Measurements from ENCODE around the gene CCDC3. TPM values are rescaled to one million over a fixed set of nuclear protein-coding genes. Genes with fewer than 3 reads are reported as not detected.

CCDC3 gene
- polyA plus RNA-seq, 2 donors, result 3.2 to 24.3 TPM

DNA sequence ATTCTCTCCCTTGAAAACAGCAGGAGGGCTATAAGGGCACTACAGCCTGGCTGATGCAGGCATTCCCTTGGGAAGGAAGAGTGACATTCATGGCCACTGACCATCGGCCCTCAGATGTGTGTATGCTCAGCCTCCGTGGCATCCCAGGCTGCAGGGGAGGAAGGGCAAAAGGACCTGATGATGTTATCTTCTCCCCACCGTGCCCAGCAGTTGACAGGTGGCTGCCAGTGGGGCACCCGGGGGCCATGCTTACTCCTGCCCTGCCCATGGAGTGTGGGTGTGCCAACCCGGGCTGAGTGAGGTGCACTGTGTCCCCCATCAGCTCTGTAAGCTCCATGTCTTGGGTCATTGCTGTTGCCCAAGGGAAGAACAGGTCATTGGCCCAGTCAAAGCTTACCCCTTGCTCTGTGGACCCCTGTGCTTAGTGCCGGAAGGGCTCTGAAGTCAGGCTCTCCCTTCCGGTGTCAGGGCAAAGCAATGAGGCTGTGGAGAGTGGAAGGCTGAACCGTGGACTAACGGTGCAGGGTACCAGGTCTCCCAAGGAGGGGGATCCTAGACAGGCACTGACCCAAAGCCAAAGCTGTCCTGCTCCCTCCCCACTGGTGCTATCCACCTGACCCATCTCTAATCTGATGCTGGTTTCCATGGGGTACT, 92.2 kb downstream of the CCDC3 start:
- Histone ChIP-seq H3K27me3 (ENCODE audit: control insufficient read depth in 1 of 2, insufficient read depth in 2 of 2, low read length in 2 of 2) (no peaks in the 10 kb centered on the region), H3K4me1 (ENCODE audit: control insufficient read depth in 2 of 2, insufficient read depth in 2 of 2, low read length in 1 of 2) (peaks cover 3 to 4% of the 10 kb centered on the region in 2 donors), H3K9me3 (ENCODE audit: control insufficient read depth in 2 of 2, insufficient read depth in 1 of 2, low read depth in 1 of 2, low read length in 1 of 2) (no peaks in the 10 kb centered on the region), H3K4me3 (ENCODE audit: low read depth in 1 of 2, low read length in 2 of 2) (no peak overlapping the region), H3K27ac (ENCODE audit: low read depth in 2 of 2, low read length in 1 of 2) (peak overlapping the region in 1 of 2 donors; percentile 6), H3K36me3 (ENCODE audit: control insufficient read depth in 2 of 2, insufficient read depth in 2 of 2, low read length in 1 of 2) (no peaks in the 10 kb centered on the region)
- 84 to 88% methylated on average over 9 of the region's 9 CpGs for WGBS, 2 donors

DNA sequence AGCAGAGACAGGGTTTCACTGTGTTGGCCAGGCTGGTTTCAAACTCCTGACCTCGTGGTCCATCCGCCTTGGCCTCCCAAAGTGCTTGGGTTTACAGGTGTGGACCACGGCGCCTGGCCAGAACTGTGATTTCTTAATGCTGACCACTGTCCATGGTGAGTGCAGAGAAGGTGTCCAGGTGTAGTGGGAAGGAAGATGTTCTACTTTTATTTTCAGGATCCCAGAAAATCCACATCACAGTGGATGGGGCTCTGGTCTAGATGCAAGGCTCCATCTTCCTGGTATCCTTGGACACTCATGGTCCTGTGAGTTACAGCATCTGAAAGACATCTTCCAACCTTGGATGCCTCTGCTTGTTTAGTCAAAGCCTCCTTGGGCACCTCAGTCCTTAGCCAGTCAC, 92.7 kb downstream of the CCDC3 start:
- Histone ChIP-seq H3K4me1 (ENCODE audit: control insufficient read depth in 2 of 2, insufficient read depth in 2 of 2, low read length in 1 of 2) (peaks cover 3 to 4% of the 10 kb centered on the region in 2 donors), H3K27me3 (ENCODE audit: control insufficient read depth in 1 of 2, insufficient read depth in 2 of 2, low read length in 2 of 2) (no peaks in the 10 kb centered on the region), H3K9me3 (ENCODE audit: control insufficient read depth in 2 of 2, insufficient read depth in 1 of 2, low read depth in 1 of 2, low read length in 1 of 2) (no peaks in the 10 kb centered on the region), H3K27ac (ENCODE audit: low read depth in 2 of 2, low read length in 1 of 2) (no peak overlapping the region), H3K36me3 (ENCODE audit: control insufficient read depth in 2 of 2, insufficient read depth in 2 of 2, low read length in 1 of 2) (no peaks in the 10 kb centered on the region), H3K4me3 (ENCODE audit: low read depth in 1 of 2, low read length in 2 of 2) (no peak overlapping the region)
- 87 to 92% methylated on average over 4 of the region's 4 CpGs for WGBS, 2 donors

DNA sequence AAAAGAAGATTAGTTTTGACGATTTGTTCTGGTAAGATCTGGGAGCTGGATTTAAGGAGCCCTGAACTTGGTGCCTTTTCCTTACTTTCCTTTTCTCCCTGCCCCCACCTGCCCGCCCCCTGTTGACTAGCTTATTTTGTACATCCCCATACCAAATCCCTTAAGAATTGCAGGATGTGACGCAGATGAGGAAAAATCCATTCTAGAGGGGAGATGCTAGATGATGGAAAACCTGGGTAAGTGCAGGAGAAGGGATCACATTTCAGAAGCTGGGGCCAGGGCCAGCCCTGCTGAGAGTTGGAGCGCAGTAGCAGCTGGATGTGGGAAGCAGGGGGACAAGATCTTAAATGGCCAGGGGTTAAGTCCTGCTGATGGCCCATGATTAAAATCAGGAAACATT, 93.9 kb downstream of the CCDC3 start:
- Histone ChIP-seq H3K9me3 (ENCODE audit: control insufficient read depth in 2 of 2, insufficient read depth in 1 of 2, low read depth in 1 of 2, low read length in 1 of 2) (no peaks in the 10 kb centered on the region), H3K4me3 (ENCODE audit: low read depth in 1 of 2, low read length in 2 of 2) (no peak overlapping the region), H3K27me3 (ENCODE audit: control insufficient read depth in 1 of 2, insufficient read depth in 2 of 2, low read length in 2 of 2) (no peaks in the 10 kb centered on the region), H3K27ac (ENCODE audit: low read depth in 2 of 2, low read length in 1 of 2) (peak overlapping the region in 1 of 2 donors; percentile 6), H3K4me1 (ENCODE audit: control insufficient read depth in 2 of 2, insufficient read depth in 2 of 2, low read length in 1 of 2) (peaks cover 3 to 4% of the 10 kb centered on the region in 2 donors), H3K36me3 (ENCODE audit: control insufficient read depth in 2 of 2, insufficient read depth in 2 of 2, low read length in 1 of 2) (no peaks in the 10 kb centered on the region)
- 73 to 76% methylated on average over 4 of the region's 4 CpGs for WGBS, 2 donors

DNA sequence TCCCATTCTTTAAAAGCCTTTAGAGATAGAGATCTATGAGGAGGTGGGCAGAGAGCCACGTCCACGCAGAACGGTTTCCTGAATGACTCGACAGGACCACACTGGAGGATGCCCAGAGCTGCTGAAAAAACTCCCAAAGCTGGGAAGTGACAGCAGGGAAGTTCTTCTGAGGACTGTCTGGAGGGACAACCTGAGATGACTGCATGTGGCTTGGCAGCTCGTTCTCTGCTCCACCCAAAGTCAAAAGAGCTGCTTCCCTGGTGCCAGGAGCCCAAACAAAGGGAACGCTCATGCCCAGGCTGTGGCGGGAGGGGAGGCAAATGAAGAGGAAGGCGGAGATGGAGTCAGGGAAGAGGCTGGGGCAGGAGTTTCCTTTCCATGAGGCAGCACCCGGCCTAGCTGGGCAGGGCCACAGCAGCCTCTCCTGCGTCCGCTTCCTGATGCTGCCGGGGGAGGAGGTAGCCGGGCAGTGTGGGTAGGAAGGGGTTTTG, 95.4 kb downstream of the CCDC3 start:
- Histone ChIP-seq H3K27ac (ENCODE audit: low read depth in 2 of 2, low read length in 1 of 2) (peak overlapping the region in 1 of 2 donors; percentile 62), H3K27me3 (ENCODE audit: control insufficient read depth in 1 of 2, insufficient read depth in 2 of 2, low read length in 2 of 2) (no peaks in the 10 kb centered on the region), H3K4me1 (ENCODE audit: control insufficient read depth in 2 of 2, insufficient read depth in 2 of 2, low read length in 1 of 2) (peaks cover 4 to 6% of the 10 kb centered on the region in 2 donors), H3K36me3 (ENCODE audit: control insufficient read depth in 2 of 2, insufficient read depth in 2 of 2, low read length in 1 of 2) (no peaks in the 10 kb centered on the region), H3K9me3 (ENCODE audit: control insufficient read depth in 2 of 2, insufficient read depth in 1 of 2, low read depth in 1 of 2, low read length in 1 of 2) (no peaks in the 10 kb centered on the region), H3K4me3 (ENCODE audit: low read depth in 1 of 2, low read length in 2 of 2) (no peak overlapping the region)
- 46 to 53% methylated on average over 13 of the region's 13 CpGs for WGBS, 2 donors

DNA sequence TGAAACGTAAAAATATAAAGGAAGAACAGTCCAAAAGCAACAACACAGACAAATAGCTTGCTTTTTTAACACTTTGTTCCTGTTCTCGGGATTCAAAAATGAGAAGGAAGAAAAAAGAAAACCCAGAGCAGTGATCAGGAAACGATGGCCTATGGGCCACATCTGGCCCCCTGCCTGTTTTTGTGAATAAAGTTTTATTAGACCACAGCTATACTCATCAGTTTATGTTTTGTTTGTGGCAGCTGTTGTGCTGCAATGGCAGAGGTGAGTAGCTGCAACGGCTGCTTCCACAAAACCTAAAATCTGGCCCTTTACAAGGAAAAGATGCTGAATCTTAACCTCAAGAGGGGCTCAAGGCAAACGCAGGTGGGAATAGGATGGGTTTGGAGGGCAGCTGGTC, 96.4 kb downstream of the CCDC3 start:
- Histone ChIP-seq H3K4me1 (ENCODE audit: control insufficient read depth in 2 of 2, insufficient read depth in 2 of 2, low read length in 1 of 2) (peaks cover 4 to 6% of the 10 kb centered on the region in 2 donors), H3K9me3 (ENCODE audit: control insufficient read depth in 2 of 2, insufficient read depth in 1 of 2, low read depth in 1 of 2, low read length in 1 of 2) (no peaks in the 10 kb centered on the region), H3K27me3 (ENCODE audit: control insufficient read depth in 1 of 2, insufficient read depth in 2 of 2, low read length in 2 of 2) (no peaks in the 10 kb centered on the region), H3K4me3 (ENCODE audit: low read depth in 1 of 2, low read length in 2 of 2) (no peak overlapping the region), H3K36me3 (ENCODE audit: control insufficient read depth in 2 of 2, insufficient read depth in 2 of 2, low read length in 1 of 2) (no peaks in the 10 kb centered on the region), H3K27ac (ENCODE audit: low read depth in 2 of 2, low read length in 1 of 2) (no peak overlapping the region)
- WGBS, 2 donors, result 78 to 79% methylated on average over 5 of the region's 5 CpGs

DNA sequence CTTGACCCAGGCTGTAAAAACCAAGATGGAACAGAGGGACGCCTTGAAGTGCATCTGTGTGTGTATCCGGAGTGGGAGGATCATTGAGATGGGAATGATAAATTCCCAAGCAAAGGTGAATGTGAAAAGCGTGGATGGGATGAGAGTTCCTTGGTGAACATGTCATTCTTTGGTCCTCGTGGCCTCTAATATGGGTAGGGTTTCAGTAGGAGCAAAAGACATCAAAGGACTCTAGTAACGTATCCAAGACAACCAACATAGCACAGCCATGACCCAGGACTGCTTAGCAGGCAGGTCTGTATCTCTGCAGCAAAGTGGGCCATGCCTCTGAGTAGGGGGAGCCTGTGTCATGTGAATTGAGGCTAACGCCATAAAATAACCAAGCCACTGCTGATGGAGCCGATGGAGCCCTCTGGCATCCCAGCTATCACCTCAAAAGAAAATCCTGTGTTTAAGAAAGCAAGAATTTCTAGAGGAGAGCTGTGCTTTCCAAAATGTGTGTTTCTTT, 98.6 kb downstream of the CCDC3 start:
- H3K27me3 ChIP-seq (ENCODE audit: control insufficient read depth in 1 of 2, insufficient read depth in 2 of 2, low read length in 2 of 2), result no peaks in the 10 kb centered on the region
- WGBS, 2 donors, result 70 to 75% methylated on average over 7 of the region's 7 CpGs
- H3K9me3 ChIP-seq (ENCODE audit: control insufficient read depth in 2 of 2, insufficient read depth in 1 of 2, low read depth in 1 of 2, low read length in 1 of 2), result no peaks in the 10 kb centered on the region
- no peak overlapping the region for H3K27ac ChIP-seq (ENCODE audit: low read depth in 2 of 2, low read length in 1 of 2)
- H3K4me3 ChIP-seq (ENCODE audit: low read depth in 1 of 2, low read length in 2 of 2), result no peak overlapping the region
- H3K36me3 ChIP-seq (ENCODE audit: control insufficient read depth in 2 of 2, insufficient read depth in 2 of 2, low read length in 1 of 2), result no peaks in the 10 kb centered on the region
- H3K4me1 ChIP-seq (ENCODE audit: control insufficient read depth in 2 of 2, insufficient read depth in 2 of 2, low read length in 1 of 2), result peaks cover 4 to 6% of the 10 kb centered on the region in 2 donors

DNA sequence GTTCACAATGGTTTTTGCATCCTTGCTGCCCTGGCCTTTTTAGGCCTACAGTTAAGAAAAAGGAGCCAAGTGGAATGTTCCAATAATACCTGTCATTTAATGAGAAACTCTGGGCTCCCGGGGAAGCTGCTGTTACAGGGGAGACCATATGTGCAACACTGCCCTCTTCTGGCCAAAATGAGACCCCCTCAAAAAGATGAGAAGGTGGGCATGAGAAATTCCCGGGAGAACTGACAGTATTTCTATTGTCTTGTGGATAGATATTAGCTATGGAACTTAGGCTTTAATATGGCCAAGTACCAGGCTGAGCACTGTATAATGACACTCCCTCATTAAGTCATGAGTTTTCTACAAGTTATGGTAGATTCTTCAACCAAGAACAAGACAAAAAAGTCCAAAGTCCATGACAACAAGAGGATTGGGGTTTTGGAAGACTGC, 99.4 kb downstream of the CCDC3 start:
- no peak overlapping the region for H3K4me3 ChIP-seq (ENCODE audit: low read depth in 1 of 2, low read length in 2 of 2)
- H3K27ac ChIP-seq (ENCODE audit: low read depth in 2 of 2, low read length in 1 of 2), result no peak overlapping the region
- no peaks in the 10 kb centered on the region for H3K9me3 ChIP-seq (ENCODE audit: control insufficient read depth in 2 of 2, insufficient read depth in 1 of 2, low read depth in 1 of 2, low read length in 1 of 2)
- 7 to 13% methylated on average over 2 of the region's 2 CpGs for WGBS, 2 donors
- no peaks in the 10 kb centered on the region for H3K36me3 ChIP-seq (ENCODE audit: control insufficient read depth in 2 of 2, insufficient read depth in 2 of 2, low read length in 1 of 2)
- peaks cover 4 to 6% of the 10 kb centered on the region in 2 donors for H3K4me1 ChIP-seq (ENCODE audit: control insufficient read depth in 2 of 2, insufficient read depth in 2 of 2, low read length in 1 of 2)
- no peaks in the 10 kb centered on the region for H3K27me3 ChIP-seq (ENCODE audit: control insufficient read depth in 1 of 2, insufficient read depth in 2 of 2, low read length in 2 of 2)

DNA sequence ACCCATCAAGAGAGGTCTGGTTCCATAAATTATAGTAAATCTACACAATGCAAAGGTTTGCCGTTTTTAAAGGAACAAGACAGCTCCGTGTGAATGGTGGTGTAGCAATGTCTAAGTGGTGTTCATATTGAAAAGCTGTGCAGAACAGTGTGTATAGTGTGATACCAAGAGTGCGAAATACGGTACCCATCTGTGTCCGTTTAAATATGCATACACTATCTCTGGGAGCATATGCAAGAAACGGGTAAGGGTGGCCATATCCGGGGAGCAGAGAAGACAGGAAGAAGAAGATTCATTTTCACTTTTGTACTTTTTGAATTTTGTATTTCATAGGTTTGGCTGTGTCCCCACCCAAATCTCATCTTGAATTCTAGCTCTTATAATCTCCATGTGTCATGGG, 102.0 kb downstream of the CCDC3 start:
- Histone ChIP-seq H3K27ac (ENCODE audit: low read depth in 2 of 2, low read length in 1 of 2) (no peak overlapping the region), H3K4me3 (ENCODE audit: low read depth in 1 of 2, low read length in 2 of 2) (no peak overlapping the region), H3K27me3 (ENCODE audit: control insufficient read depth in 1 of 2, insufficient read depth in 2 of 2, low read length in 2 of 2) (no peaks in the 10 kb centered on the region), H3K36me3 (ENCODE audit: control insufficient read depth in 2 of 2, insufficient read depth in 2 of 2, low read length in 1 of 2) (no peaks in the 10 kb centered on the region), H3K4me1 (ENCODE audit: control insufficient read depth in 2 of 2, insufficient read depth in 2 of 2, low read length in 1 of 2) (peaks cover 0 to 2% of the 10 kb centered on the region in 2 donors), H3K9me3 (ENCODE audit: control insufficient read depth in 2 of 2, insufficient read depth in 1 of 2, low read depth in 1 of 2, low read length in 1 of 2) (peaks cover 0 to under 1% of the 10 kb centered on the region in 2 donors)
- 90 to 94% methylated on average over 7 of the region's 7 CpGs for WGBS, 2 donors

DNA sequence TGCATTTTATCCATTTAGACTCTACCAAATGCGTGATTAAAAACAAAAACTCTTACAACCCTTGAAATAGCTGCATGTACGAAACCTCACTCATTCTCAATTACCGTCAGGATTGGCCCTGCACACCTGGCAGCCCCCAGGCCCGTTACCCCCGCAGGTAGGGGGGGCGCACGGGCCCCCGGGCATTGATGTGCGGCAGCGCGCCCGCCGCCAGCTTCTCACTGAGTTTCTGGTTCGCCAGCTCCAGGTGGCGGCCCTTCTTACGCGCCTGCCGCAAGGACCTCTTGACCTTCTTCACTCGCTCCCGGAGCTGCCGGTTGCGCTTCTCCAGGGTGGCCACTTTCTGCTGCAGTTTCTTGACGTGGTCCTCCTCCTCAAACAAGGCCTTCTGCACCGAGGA, 103.2 kb downstream of the CCDC3 start:
- H3K4me1 ChIP-seq (ENCODE audit: control insufficient read depth in 2 of 2, insufficient read depth in 2 of 2, low read length in 1 of 2), result peaks cover 0 to 2% of the 10 kb centered on the region in 2 donors
- H3K27ac ChIP-seq (ENCODE audit: low read depth in 2 of 2, low read length in 1 of 2), result no peak overlapping the region
- H3K9me3 ChIP-seq (ENCODE audit: control insufficient read depth in 2 of 2, insufficient read depth in 1 of 2, low read depth in 1 of 2, low read length in 1 of 2), result peaks cover 2 to 4% of the 10 kb centered on the region in 2 donors
- 93 to 95% methylated on average over 24 of the region's 24 CpGs for WGBS, 2 donors
- H3K4me3 ChIP-seq (ENCODE audit: low read depth in 1 of 2, low read length in 2 of 2), result no peak overlapping the region
- H3K36me3 ChIP-seq (ENCODE audit: control insufficient read depth in 2 of 2, insufficient read depth in 2 of 2, low read length in 1 of 2), result no peaks in the 10 kb centered on the region
- no peaks in the 10 kb centered on the region for H3K27me3 ChIP-seq (ENCODE audit: control insufficient read depth in 1 of 2, insufficient read depth in 2 of 2, low read length in 2 of 2)

DNA sequence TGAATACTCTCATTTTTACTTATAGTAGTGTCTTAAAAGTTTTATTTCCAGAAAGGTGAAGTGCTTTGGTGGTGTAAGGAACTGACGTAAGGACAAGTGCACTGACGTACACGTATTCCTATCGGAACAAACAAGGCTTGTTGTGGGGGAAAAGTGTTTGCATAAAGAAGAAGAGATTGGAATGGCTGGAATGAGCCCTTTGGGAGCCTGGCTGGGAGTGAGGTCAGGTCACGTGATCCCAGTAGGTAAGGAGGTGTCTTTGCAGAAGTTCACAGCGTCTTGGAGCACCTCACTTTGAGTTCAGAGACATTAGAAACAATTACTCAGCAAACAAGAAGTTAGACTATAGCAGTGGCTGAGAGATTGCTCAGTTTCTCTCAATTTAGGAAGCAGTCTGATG, 104.2 kb downstream of the CCDC3 start:
- WGBS, 2 donors, result 93 to 95% methylated on average over 6 of the region's 6 CpGs
- H3K9me3 ChIP-seq (ENCODE audit: control insufficient read depth in 2 of 2, insufficient read depth in 1 of 2, low read depth in 1 of 2, low read length in 1 of 2), result peaks cover 2 to 5% of the 10 kb centered on the region in 2 donors
- H3K36me3 ChIP-seq (ENCODE audit: control insufficient read depth in 2 of 2, insufficient read depth in 2 of 2, low read length in 1 of 2), result no peaks in the 10 kb centered on the region
- no peaks in the 10 kb centered on the region for H3K27me3 ChIP-seq (ENCODE audit: control insufficient read depth in 1 of 2, insufficient read depth in 2 of 2, low read length in 2 of 2)
- no peak overlapping the region for H3K27ac ChIP-seq (ENCODE audit: low read depth in 2 of 2, low read length in 1 of 2)
- peaks cover 0 to 2% of the 10 kb centered on the region in 2 donors for H3K4me1 ChIP-seq (ENCODE audit: control insufficient read depth in 2 of 2, insufficient read depth in 2 of 2, low read length in 1 of 2)
- H3K4me3 ChIP-seq (ENCODE audit: low read depth in 1 of 2, low read length in 2 of 2), result no peak overlapping the region

Data from esophagus (tissue), 2 donors.